SHP77 treated with DMSO at 0.1 percent for 48 hours (cell line): ENCODE results near the gene ZDHHC14.
"Not testable (repeated sequence)": the region's sequence is repeated elsewhere in the genome, so short reads cannot be mapped to it uniquely, and the experiment has no call there.

Experiments
- DNase-seq: peaks from one replicate; lab custom pipeline; 2025; lab: John Stamatoyannopoulos, UW

The ZDHHC14 gene

GRCh38 chr6:157407646-157408045 is 26.7 kb downstream of the ZDHHC14 start:
- DNase-seq = no peak

DNA sequence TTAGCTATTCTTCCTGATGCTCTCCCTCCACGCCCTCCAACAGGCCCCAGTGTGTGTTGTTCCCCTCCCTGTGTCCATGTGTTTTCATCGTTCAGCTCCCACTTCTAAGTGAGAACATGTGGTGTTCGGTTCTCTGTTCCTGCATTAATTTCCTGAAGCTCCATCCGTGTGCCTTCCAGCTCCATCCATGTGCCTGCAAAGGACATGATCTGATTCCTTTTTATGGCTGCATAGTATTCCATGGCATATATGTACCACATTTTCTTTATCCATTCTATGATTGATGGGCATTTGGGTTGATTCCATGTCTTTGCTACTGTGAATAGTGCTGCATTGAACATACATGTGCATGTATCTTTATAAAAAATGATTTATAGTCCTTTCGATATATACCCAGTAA is 27.4 kb downstream of the ZDHHC14 start:
- DNase-seq = not testable (repeated sequence)

DNA sequence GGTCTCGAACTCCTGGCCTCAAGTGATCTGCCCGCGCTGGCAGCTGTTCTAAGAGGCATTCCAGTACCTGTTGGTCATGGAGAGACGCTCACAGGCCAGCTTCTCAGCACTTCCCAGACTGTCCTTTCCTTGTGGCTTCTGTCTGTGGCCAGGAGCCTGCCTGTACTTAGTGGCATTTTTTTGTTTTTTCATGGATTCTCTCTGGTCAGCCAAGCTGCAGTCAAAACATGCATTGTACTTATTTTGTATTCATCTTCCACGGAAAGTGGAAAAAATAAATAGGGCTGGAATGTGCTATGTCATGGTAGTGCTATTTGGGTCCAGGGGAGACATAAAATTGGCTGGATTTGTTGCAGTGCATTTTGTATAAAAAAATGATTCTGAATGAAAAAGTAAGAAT is 29.1 kb downstream of the ZDHHC14 start:
- DNase-seq = no peak

- no peak for DNase-seq
Measured at GRCh38 chr6:157411368-157411767, 30.4 kb downstream of the ZDHHC14 start.

DNA sequence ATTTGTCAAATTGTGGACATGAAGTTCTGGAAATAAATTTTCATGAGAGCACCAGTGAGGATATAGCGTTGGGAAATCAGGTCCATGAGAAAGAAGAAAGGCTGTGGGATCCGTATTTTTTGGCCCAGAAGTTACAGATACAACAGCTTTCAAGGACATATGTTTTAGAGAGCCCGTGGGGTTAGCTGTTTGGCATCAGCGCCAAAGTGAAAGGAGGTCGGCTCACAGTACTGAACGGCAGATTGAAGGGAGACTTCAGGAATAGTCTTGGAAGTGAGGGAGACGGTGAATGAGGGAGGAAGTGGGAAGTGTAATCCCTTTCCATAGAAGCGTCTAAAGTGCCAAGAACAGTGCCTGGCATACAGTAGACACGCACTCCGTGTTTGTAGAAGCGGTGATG is 31.8 kb downstream of the ZDHHC14 start:
- no peak for DNase-seq

GRCh38 chr6:157420497-157420896 is 39.5 kb downstream of the ZDHHC14 start:
- no peak for DNase-seq

DNA sequence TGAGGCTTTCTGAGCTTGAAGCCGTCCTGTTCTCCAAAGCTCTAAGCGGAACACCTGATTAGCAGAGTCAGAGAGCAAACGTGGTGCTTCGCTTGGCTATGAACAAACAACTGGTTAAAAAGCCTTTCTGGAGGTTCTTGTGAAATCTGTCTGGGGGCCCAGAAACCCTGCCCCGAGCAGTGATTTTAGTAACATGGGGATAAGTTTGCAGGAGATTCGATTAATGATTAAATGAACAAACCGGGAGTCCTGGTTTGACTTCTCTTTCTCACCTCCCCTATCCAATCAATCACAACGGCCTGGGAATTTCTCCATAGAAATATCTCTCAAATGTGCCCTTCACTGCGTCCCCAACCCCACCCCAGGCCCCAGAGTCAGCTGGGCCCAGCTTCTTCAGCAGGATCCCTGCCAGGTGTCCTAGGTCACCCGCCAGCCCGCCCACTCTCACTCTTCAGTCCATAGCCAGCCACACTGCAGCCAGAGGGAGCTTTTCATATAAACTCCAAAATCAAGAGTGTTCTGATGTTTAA is 43.6 kb downstream of the ZDHHC14 start:
- no peak for DNase-seq

- no peak for DNase-seq
Measured at GRCh38 chr6:157427969-157428368, 47.0 kb downstream of the ZDHHC14 start.

DNA sequence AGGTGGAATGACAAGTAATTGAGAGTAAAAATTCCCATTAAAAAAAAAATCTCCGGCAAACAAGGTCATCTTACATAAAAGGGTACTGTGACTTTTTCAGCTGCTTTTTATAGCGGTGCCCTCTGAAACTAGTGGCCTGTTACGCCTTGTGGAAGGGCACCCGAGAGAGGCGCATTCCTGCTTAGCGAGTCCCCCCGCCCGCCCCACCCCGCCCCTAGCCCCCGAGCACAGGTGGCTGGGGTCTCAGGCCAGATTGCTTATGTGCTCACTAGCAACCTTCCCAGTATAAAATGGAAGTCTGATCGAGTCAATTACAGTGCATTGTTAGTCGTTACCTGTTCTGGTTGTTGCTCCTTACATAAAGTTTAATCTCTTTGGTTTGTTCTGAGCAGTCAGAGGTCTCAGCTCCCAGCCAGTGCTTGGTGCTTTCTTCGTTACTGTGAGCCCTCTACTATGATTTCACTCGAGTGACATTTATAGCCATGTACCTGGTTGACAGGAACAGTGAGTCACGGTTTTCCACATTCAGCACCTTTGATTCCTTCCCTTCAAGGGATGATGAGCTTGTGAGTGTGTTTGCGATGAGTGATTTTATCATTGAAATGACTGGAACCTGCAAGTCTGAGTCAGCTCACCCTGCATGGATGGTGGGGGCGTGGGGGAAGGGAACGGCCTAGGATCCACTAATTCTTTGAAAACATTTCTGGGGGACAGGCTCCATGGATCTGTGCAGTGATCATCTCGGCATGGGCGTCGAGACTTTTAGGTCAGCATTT is 47.6 kb downstream of the ZDHHC14 start:
- DNase-seq = no peak

DNA sequence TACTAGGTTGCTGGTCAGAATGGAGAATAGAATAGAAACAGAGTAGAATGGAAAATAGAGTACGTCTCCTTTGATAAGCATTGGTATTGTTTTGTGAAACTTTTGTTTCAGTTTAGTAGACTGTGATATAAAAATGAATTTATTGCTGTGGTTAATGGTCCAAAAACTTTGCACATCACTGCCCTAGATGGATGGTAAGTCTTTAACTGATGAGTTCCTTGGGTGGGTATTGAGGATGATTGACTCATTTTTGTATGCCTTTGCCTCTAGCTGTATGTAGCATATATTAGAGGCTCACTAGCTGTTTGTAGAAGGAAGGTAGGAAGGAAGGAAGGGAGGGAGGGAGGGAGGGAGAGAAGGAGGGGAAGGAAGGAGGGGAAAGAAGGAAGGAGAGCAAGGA is 48.3 kb downstream of the ZDHHC14 start:
- DNase-seq = no peak

GRCh38 chr6:157430834-157431233 is 49.8 kb downstream of the ZDHHC14 start:
- DNase-seq = no peak

DNA sequence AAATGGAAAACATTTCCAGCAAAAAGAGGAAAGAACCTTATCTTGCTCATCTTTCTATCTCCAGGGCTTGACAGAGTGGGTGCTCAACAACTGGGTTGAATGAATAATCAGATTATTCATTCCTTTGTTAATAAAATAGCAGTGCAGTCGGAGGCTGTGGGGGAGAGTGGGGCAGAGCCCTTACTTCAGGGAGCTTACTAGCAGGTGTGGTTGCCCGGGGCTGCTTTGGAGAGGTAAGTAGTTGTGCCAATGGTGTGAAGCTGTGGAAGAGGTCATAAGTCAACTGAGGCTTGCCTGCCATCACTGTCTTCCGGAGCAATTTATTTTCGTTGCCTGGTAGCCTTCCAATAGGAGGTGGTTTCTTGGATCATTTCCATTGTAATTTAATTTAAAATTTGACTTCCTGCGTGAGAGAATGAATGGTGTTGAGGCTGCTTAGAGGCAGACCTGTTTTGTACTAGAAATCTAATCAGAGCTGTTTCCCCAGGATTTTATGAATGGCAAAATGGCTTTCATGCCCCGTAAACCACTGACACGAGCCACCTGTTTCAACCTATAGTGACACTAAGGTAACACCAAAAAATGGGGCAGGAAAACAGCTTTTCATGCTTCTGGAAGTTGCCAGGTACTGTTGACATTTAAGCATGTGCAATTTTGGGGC is 51.4 kb downstream of the ZDHHC14 start:
- no peak for DNase-seq

DNA sequence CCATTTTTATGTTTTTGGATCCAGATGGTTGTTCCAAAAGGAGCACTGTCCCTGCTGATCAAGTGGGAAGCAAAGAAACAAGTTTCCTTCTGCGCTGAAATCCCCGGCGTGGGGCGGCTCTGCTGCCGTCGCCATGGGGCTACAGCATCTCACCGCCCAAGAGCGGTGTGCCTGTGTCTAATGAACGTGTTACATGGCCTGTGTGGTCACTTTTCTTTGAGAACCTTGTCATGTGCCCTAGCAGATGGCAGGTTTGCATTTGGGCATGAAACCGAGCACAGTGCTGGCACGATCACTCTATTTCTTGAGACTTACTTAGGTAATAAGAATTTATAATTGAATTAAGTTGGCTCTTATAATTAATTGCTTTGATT is 51.9 kb downstream of the ZDHHC14 start:
- DNase-seq = no peak

DNA sequence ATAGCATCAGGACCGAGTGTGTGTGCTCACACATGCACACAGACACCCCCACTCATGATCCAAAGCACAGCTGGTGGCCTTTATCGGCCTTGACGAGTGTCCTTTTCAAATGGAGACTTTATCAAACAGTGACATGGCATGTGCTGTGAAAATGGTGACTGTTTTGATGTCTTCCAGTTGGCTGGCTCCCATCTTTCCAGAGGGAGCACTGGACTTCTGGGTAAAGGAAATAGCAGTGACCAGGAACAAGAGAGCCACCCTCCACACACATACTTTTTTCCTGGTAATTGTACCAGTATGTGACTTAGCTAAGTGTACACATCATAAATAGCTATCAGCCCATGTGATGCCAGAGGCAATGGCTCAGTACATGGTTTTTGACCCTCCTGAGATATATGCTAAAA is 52.7 kb downstream of the ZDHHC14 start:
- no peak for DNase-seq

- no peak for DNase-seq
Measured at GRCh38 chr6:157434349-157435033, 53.5 kb downstream of the ZDHHC14 start.

DNA sequence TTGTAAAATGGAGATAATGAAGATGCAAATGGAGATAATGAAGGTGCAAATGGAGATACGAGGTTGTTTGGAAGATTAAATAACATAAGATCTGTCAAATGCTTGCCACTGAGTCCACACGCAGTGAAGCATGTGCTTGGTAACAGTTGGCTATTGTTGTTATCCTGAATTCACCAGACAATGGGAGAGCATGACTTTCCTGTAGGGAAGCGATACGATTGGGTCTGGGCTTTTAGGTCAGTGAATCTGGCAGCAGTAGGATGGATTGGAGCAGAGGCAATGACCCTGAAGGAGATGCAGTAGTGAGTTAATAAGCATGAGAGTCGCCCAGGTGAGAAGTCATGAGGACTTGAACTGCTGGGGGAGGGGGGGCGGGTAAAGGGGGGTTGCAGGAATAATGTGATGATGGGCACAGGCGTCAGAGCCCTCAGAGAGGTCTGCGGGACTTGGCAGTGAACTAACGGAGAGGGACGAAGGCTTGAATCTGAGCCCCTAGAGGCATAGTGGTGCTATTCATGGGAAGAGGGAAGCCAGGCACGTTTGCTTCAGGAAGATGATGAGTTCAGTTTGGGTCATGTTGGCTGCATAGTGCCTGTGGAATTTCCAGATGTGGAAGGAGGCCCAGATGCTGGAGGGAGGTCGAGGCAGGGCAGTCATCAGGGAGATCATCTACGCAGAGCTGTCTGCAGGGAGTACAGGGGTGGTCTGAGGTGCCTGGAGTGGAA is 55.4 kb downstream of the ZDHHC14 start:
- no peak for DNase-seq

- no peak for DNase-seq
Measured at GRCh38 chr6:157436944-157437336, 56.0 kb downstream of the ZDHHC14 start.

DNA sequence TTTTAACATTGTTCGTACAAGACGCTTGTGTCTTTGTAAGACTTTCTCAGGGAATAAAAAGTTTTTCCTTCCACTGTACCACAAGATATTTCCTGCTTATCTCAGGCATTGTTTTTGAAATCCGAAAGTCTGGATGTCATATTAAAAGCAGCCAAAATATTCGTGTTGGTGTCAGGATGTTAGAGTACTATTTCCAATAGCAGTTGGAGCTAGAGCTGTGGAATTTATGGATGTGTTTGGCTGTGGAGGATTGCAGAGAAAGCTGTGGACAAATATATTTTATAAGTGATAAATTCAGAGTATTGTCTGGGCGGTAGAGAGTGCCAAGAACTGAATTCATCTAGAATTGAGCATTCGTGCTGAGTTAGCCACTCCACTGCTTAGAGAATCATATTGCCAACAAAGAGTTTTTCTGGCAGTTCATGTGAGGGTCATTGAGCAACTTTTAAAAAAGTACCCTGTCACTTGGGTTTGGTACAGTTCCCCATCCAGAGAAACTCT is 57.7 kb downstream of the ZDHHC14 start:
- DNase-seq = no peak

GRCh38 chr6:157440171-157440570 is 59.2 kb downstream of the ZDHHC14 start:
- DNase-seq = no peak

GRCh38 chr6:157442291-157442690 is 61.3 kb downstream of the ZDHHC14 start:
- no peak for DNase-seq

- no peak for DNase-seq
Measured at GRCh38 chr6:157443066-157443800, 62.2 kb downstream of the ZDHHC14 start.
